Esophagus squamous epithelium (tissue), 4 donors: ENCODE results near the gene PRMT7.

Source experiments
- POLR2A ChIP-seq, 4 donors: fragments of 450-650 bp; IDR thresholded peaks; one replicate each; pipeline ENCODE4 v1.6.1; 2017; ENCODE audit warnings: antibody characterized with exemption in 4 of 4, mild to moderate bottlenecking in 4 of 4, moderate library complexity in 3 of 4
- TF ChIP-seq, protein P1 (sequence below), 6 experiments: fragments of 450-650 bp in 4 of 6; fragments of 200-600 bp in 2 of 6; sonication (generic) in 2 of 6; IDR thresholded peaks; one replicate each; pipeline ENCODE4 v1.5.1; 2016 to 2019; ENCODE audit warnings: antibody characterized with exemption in 6 of 6, mild to moderate bottlenecking in 4 of 6, moderate library complexity in 4 of 6

- peak in 2 of 4 donors; percentile 65 to 71 for TF ChIP-seq POLR2A (IDR thresholded peaks at IDR 0.05)
- TF ChIP-seq, protein P1, sequence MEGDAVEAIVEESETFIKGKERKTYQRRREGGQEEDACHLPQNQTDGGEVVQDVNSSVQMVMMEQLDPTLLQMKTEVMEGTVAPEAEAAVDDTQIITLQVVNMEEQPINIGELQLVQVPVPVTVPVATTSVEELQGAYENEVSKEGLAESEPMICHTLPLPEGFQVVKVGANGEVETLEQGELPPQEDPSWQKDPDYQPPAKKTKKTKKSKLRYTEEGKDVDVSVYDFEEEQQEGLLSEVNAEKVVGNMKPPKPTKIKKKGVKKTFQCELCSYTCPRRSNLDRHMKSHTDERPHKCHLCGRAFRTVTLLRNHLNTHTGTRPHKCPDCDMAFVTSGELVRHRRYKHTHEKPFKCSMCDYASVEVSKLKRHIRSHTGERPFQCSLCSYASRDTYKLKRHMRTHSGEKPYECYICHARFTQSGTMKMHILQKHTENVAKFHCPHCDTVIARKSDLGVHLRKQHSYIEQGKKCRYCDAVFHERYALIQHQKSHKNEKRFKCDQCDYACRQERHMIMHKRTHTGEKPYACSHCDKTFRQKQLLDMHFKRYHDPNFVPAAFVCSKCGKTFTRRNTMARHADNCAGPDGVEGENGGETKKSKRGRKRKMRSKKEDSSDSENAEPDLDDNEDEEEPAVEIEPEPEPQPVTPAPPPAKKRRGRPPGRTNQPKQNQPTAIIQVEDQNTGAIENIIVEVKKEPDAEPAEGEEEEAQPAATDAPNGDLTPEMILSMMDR (IDR thresholded peaks at IDR 0.05): peak; percentile 41 to 68 (median 64)
Measured at GRCh38 chr16:68264128-68265077, 46.4 kb upstream of the PRMT7 start, which contains the start of gene SLC7A6.
